Measurements from ENCODE around the gene SCAMP2. TPM values are rescaled to one million over a fixed set of nuclear protein-coding genes. Genes with fewer than 3 reads are reported as not detected.
A peak's percentile ranks its signal among the peaks of the same experiment; 100 is the strongest.

SCAMP2 gene
- total RNA-seq, 1 experiment from 2014 or later, result 50.2 TPM

DNA sequence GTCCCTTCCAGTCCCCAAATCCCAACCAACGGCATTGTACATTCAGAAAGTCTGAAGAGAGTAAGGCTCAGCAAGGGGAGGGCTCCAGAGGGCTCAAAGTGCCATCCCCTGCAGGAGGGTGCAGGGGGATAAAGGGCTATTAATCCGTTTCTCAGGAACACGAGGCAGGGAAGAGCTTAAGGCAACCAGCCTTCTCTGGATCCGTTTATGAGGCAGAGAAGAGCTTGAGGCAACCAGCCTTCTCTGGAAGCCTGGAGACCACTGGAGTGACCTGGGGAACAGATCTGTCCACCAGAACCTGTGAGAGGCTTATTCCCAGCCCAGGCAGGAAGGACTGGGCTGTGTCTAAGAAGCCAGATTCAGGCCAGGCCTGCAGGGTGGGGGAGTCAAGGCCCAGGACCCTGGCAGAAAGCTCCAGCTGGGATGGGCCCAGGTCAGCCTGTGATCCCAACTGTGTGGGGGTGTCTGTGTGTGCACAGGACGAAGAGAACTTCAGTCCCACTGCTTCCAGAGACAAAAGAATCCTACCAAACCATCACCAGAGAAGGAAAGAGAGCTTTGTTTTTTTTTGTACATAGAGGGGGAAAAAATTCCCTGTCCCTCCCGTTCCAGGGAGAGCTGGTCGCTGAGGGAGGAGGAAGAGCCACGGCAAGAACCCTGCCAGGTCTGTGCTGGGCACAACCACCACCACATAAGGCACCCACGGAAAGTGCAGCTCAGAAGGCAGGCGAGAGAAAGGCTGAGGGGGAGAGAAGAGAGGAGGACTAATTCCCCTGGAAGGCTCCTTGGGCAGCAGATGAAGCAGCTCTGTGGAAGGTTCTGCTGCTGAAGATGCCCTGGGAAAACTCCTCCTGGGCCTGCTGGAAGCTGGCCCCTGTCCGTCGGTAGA is 28.6 kb downstream of the SCAMP2 start:
- Histone ChIP-seq H2AK5ac (ENCODE audit: insufficient read length, low read length) (no peak overlapping the region), H3K9me3 (ENCODE audit: control insufficient read depth, low read depth, low read length) (no peaks in the 10 kb centered on the region), H4K8ac (replicated peaks; ENCODE audit: insufficient read length, low read depth, low read length) (no peak overlapping the region), H3K23ac (ENCODE audit: insufficient read length, low read depth, low read length) (no peak overlapping the region), H3K4ac (ENCODE audit: low read depth, low read length) (no peak overlapping the region), H3K4me2 (ENCODE audit: insufficient read depth, insufficient read length, low read length) (no peak overlapping the region), H4K91ac (ENCODE audit: insufficient read length, low read depth, low read length) (no peak overlapping the region), H3K27me3 (ENCODE audit: insufficient read depth, low read length) (no peaks in the 10 kb centered on the region), H2BK12ac (ENCODE audit: insufficient read length, low read depth, low read length) (no peak overlapping the region), H3K27ac (ENCODE audit: insufficient read length, low read depth, low read length) (no peak overlapping the region), H2BK20ac (ENCODE audit: low read depth, low read length, poor library complexity, severe bottlenecking) (no peak overlapping the region), H3K56ac (ENCODE audit: insufficient read length, low read depth, low read length) (no peak overlapping the region), H2BK5ac (ENCODE audit: insufficient read length, low read length) (no peak overlapping the region), H3K14ac (ENCODE audit: insufficient read depth, low read length) (no peak overlapping the region; the same call in 1 of the 2 replicates), H2BK120ac (ENCODE audit: low read depth, low read length, poor library complexity, severe bottlenecking) (no peak overlapping the region), H3T11ph (ENCODE audit: low read length) (no peak overlapping the region), H3K18ac (ENCODE audit: insufficient read length, low read depth, low read length) (no peak overlapping the region), H4K20me1 (ENCODE audit: control insufficient read depth, insufficient read depth, insufficient read length) (no peaks in the 10 kb centered on the region), H2AFZ (ENCODE audit: low read length) (no peak overlapping the region), H2BK15ac (ENCODE audit: low read depth, low read length) (0 out of 2 replicates have a peak overlapping the region, but pooled peaks have one; percentile 29), H3K79me1 (ENCODE audit: insufficient read depth, low read depth, low read length, poor library complexity, severe bottlenecking) (no peaks in the 10 kb centered on the region), H3K23me2 (ENCODE audit: insufficient read length, low read depth, low read length, poor library complexity, severe bottlenecking) (peaks cover 6% of the 10 kb centered on the region), H3K79me2 (ENCODE audit: insufficient read depth, low read length) (no peaks in the 10 kb centered on the region), H3K4me1 (ENCODE audit: insufficient read depth, low read length) (no peaks in the 10 kb centered on the region; the same call in 1 of the 2 replicates), H4K5ac (ENCODE audit: insufficient read length, low read depth, low read length) (no peak overlapping the region), H3K9ac (ENCODE audit: extremely low read depth, insufficient read length, low read length) (no peak overlapping the region)
- peaks cover 20 to 35% of the 10 kb centered on the region in 2 experiments for H3K4me1 Mint-ChIP-seq
- peak overlapping the region in 1 of 2 experiments; percentile 46; a peak in 1 of 5 replicates for H3K4me3 Mint-ChIP-seq
- TF ChIP-seq, protein P1, sequence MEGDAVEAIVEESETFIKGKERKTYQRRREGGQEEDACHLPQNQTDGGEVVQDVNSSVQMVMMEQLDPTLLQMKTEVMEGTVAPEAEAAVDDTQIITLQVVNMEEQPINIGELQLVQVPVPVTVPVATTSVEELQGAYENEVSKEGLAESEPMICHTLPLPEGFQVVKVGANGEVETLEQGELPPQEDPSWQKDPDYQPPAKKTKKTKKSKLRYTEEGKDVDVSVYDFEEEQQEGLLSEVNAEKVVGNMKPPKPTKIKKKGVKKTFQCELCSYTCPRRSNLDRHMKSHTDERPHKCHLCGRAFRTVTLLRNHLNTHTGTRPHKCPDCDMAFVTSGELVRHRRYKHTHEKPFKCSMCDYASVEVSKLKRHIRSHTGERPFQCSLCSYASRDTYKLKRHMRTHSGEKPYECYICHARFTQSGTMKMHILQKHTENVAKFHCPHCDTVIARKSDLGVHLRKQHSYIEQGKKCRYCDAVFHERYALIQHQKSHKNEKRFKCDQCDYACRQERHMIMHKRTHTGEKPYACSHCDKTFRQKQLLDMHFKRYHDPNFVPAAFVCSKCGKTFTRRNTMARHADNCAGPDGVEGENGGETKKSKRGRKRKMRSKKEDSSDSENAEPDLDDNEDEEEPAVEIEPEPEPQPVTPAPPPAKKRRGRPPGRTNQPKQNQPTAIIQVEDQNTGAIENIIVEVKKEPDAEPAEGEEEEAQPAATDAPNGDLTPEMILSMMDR (conservative IDR thresholded peaks at IDR 0.05), result no peak
- no CpG with 5 or more reads among the region's 12 CpGs for WGBS (ENCODE audit: extremely low coverage, insufficient read length, low lambda C conversion rate)
- H3K9me3 Mint-ChIP-seq, result no peaks in the 10 kb centered on the region
- no peaks in the 10 kb centered on the region for H3K27me3 Mint-ChIP-seq (ENCODE audit: low read depth)
- H3K36me3 Mint-ChIP-seq (ENCODE audit: insufficient read depth in 1 of 3, low read depth in 3 of 3), result peaks cover 10 to 50% (median 42%) of the 10 kb centered on the region in 3 experiments
- H3K27ac Mint-ChIP-seq, result peak overlapping the region in 2 of 3 experiments; percentile 29 to 89; a peak in 3 of 7 replicates
- DNase-seq, result no peak
